GM20000 (cell line): ENCODE results near the gene OTULIN.

ENCODE experiments used
- DNase-seq: peaks from one replicate; pipeline ENCODE4 v3.0.0; 2012; ENCODE audit warnings: low spot score
- CTCF ChIP-seq: IDR thresholded peaks from 2 replicates; pipeline ENCODE4 v1.5.1; 2012; ENCODE audit warnings: mild to moderate bottlenecking, control low read depth; ENCODE audit errors: extremely low read depth, missing control alignments

Gene OTULIN

GRCh38 chr5:14696851-14697250 is 32.3 kb downstream of the OTULIN start:
- no peak for DNase-seq
- no peak for TF ChIP-seq CTCF

- no peak for TF ChIP-seq CTCF
- no peak for DNase-seq
Measured at GRCh38 chr5:14698495-14698894, 34.0 kb downstream of the OTULIN start.

GRCh38 chr5:14699159-14699558 is 34.6 kb downstream of the OTULIN start:
- DNase-seq, result no peak
- TF ChIP-seq CTCF, result no peak

GRCh38 chr5:14699807-14700400 is 35.4 kb downstream of the OTULIN start:
- no peak for TF ChIP-seq CTCF
- DNase-seq, result no peak

GRCh38 chr5:14700478-14701436 is 36.2 kb downstream of the OTULIN start:
- DNase-seq, result no peak
- no peak for TF ChIP-seq CTCF

GRCh38 chr5:14701556-14701955 is 37.0 kb downstream of the OTULIN start:
- no peak for TF ChIP-seq CTCF
- DNase-seq, result no peak

GRCh38 chr5:14702238-14702839 is 37.8 kb downstream of the OTULIN start:
- no peak for TF ChIP-seq CTCF
- no peak for DNase-seq
